GM18520 (cell line): ENCODE results near the gene CTRB1.
A peak's percentile ranks its signal among the peaks of the same experiment; 100 is the strongest.

Experiments used
- ATAC-seq: cut with Tn5 transposase; IDR thresholded peaks from one replicate; pipeline ENCODE4 v1.9.1; 2021; ENCODE audit not compliant: unreplicated experiment

Gene CTRB1

GRCh38 chr16:75252946-75253911 is 34.4 kb downstream of the CTRB1 start:
- no peak for ATAC-seq

- ATAC-seq, result no peak
Measured at GRCh38 chr16:75254359-75254837, 35.6 kb downstream of the CTRB1 start.

DNA sequence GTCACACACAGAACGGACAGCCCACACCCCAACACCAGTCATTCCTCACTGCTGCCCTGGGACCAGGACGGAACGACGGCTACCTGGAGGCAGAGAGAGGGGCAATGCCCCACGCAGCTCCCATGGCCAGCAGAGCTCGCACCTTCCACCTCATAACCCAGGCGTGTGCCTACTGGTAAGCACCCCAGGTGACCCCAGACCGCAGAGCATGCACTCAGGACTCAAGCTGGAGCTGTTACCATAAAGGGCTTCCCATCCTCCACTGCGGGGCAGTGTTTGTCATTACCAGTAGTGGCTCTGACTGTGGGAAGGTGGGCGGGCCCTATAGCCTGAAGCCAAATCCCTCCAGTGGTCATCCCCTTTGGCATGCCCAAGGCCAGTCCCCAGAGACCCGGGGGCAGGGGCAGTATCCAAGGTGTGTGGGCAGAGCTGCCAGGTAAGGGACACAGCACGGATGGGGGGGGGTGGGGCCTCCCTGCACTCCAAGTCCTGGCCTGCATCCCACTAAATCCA is 37.3 kb downstream of the CTRB1 start:
- ATAC-seq, result no peak

DNA sequence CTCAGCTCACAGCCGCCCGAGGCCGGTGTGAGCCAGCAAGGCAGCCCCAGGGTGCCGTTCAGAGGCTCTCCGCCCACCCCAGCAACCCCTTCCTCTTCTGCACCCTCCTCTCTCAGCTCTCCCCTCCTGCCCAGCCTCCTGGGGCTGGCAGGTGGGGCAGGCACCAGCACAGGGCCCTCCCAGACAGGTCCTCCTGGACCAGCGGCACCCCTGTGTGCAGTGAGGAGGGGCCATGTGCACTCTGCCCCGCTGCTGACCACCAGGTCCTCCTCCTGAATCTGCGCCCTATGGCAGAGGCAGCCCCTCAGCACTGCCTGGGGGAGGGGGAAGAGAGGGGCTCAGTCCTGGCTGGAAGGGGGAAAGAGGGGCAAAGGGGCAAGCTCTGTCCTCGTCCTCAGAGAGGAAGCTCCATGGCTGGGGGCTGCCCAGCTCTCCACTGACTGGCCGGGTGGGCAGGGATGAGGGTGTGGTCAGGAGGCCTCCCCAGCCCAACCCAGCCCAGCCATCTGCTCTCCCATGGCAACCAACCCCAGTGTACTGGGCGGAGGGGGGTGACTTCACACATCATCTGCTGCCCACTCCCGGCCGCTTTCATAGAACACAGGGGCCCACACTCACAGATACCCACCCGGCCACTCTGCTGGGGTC is 38.0 kb downstream of the CTRB1 start:
- ATAC-seq, result no peak

- no peak for ATAC-seq
Measured at GRCh38 chr16:75257886-75258806, 39.4 kb downstream of the CTRB1 start.

GRCh38 chr16:75258807-75259141 is 40.0 kb downstream of the CTRB1 start:
- ATAC-seq, result no peak

- no peak for ATAC-seq
Measured at GRCh38 chr16:75260851-75261589, 42.2 kb downstream of the CTRB1 start.

- no peak for ATAC-seq
Measured at GRCh38 chr16:75261590-75262078, 42.8 kb downstream of the CTRB1 start.

DNA sequence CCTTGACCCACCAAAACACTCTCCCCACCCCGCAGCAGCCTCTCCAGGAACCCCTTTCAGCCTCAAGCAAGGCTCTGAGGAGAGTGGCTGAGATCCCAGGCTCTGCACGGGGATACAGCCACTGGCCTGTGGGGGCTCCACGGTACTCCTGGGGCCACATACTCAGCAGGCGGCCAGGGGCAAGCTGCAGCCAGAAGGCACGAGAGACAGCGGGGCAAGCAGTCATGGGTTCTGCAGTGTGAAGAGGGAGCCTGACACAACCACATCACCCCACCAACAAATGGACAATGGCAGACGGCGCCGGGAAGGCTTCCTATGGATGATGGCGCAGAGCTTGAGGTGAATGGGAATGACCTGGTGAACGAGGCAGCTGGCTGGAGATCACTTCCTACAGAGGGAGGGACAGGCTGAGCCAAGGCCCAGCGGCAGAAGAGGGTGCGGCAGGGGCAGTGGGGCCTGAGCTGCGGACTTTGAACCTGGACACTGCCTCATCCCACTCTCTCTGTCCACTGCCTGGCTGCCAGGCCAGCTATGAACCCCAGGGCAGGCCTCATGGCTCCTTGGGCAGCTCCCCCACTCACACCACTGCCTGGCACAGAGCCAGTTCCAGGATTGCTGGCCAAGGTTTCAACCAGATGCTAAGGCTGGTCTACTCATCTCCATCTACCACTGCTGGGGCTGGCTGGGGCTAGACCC is 43.5 kb downstream of the CTRB1 start:
- no peak for ATAC-seq

- ATAC-seq, result no peak
Measured at GRCh38 chr16:75262800-75263127, 44.0 kb downstream of the CTRB1 start.

DNA sequence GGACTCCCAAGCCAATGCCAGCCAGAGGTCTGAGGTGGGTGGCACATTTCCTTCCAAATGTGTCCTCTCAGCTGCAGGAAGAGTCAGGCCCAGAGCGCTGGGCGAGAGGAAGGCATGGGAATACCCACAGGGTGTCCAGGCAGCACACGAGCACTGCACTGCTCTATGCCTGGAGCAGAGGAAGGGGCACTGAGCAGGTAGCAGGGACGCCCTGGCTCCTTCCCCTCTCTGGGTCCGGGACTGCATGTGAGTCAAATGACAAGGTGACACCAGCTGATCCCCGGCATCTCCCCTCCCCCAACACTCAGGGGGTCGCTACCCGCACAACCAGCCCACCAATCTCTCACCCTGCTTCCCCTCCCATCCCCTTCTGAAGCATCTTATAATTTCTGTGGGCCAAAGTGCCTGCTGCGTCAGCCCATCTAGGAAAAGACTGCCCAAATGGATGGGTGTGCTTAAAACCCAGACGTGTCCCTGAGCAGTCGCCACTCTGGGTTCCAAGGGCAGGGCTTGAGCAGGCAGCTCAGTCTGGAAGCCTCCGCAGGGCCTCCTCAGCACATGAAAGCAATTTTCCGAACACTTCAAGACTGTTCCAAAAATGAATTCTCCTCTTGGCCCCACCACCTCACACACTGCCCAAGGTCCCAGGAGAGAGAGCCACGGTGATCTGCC is 44.6 kb downstream of the CTRB1 start:
- no peak for ATAC-seq

DNA sequence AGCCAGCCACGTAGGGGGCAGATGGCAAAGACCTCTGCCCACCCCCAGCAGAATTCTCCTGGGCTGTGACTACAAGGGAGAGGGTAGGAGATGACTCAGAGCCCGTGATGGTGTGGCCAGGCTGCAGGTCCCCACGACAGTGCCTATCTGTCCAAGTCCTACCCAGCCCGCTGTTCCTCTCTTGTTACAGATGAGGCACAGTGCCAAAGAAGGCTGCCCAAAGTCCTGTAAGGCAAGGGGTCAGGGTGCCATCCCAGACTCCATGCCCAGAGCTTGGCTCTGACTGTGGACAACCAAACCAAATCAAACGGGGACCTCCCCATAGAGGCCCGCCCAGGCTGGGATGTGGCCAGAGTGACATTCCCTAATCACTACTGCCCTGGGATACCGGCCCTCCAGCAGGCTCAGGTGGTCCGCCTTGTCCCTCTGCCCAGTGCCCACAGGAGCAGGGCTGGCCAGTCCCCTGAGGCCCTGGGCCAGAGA is 45.2 kb downstream of the CTRB1 start:
- no peak for ATAC-seq

GRCh38 chr16:75264457-75264998 is 45.7 kb downstream of the CTRB1 start:
- ATAC-seq, result no peak

- ATAC-seq, result peak; percentile 22
Measured at GRCh38 chr16:75264999-75265910, 46.5 kb downstream of the CTRB1 start.

GRCh38 chr16:75265911-75266701 is 47.3 kb downstream of the CTRB1 start:
- ATAC-seq, result peak; percentile 60

- no peak for ATAC-seq
Measured at GRCh38 chr16:75266738-75267630, 48.2 kb downstream of the CTRB1 start.
